Stimulated activated CD4-positive, alpha-beta T cell treated with anti-CD3 and anti-CD28 coated beads, Interleukin-1b, Interleukin-23, amount 100 ng/mL, for 24 hours (primary cell): ENCODE data around the gene LMAN2.
"Not testable (repeated sequence)": the region's sequence is repeated elsewhere in the genome, so short reads cannot be mapped to it uniquely, and the experiment has no call there.

ENCODE experiments used
- DNase-seq, 4 experiments: peaks; one replicate each; pipeline ENCODE4 v3.0.0-alpha.2; 2020; ENCODE audit warnings: low read depth in 4 of 4, low spot score in 1 of 4

Gene LMAN2

DNA sequence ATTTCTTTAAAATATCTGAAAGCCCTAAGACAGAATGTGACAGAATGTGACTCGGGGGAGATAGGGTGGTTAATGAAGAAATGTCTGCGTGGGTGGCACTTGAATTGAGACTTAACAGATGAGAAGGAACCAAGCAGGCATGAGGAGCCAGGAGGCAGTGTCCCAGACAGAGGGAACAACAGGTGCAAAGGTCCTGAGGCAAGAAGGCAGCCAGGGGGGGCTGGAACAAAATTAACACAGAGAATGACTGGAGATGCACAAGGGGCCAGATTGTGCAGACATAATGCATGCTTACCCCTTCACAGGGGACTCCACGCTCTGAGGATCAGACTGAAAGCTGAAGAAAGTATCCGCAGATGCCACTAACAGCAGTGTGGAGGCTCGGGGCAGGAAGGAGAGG lies 1.7 kb downstream of the LMAN2 start:
- DNase-seq = no peak

DNA sequence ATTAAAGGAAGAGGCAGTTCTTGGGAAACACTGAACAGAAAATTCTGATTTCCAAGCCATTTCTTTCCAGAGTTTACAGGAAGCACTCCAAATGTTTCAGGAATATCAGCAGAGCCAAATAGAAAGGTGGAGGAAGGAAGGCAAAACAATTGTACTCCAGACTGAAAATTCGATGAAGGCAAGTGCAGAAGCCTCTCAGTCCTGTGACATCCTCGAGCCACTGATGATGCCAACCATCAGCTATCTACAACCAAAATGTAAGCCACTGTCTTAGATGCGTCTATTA lies 2.2 kb downstream of the LMAN2 start:
- DNase-seq = no peak

DNA sequence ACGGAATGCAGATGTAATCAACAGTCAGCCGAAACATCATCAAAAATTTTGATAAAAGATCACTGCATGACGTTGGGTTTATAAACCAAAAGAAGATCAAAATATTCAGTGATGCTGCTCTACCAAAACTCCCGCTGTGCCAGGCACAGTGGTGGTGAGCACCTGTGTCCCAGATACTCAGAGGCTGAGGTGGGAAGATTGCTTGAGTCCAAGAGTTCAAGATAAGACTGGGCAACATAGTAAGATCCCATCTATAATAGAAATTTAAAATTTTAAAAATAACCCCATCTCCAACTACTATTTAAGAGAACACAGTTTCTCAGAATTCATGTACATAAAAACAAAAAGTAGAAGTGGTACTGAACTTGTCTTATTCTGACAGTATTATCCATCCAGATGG lies 3.8 kb downstream of the LMAN2 start:
- no peak for DNase-seq

DNA sequence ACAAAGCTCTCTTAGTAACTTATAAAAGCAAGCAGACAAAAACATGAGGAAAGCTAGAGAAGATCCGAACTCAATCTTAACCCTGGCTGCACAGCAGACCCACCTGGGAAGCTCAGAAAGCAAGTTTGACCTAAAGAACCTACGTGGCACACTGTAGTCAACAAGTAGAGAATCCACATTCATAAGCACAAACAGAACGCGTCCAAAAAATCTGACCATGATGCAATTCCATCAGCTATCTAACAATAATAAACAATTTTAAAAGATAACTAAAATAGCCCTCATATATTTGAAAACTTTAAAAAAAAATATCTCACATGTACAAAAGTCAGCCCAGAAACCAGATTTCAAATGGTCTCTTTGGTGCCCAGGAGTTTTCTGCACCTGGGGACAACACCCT lies 4.6 kb downstream of the LMAN2 start:
- DNase-seq = no peak

DNA sequence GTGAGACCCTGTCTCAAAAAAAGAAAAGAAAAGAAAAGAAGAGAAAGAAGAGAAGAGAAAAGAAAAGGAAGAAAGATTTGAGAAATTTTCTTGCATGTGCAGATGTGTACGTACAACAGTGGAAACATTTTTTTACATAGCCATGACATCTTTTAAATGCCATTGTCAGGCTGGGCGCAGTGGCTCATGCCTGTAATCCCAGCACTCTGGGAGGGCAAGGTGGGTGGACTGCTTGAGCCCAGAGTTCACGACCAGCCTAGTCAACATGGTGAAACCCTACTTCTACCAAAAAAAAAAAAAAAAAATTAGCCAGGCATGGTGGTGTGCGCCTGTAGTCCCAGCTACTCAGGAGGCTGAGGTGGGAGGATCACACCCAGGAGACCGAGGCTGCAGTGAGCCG lies 6.6 kb downstream of the LMAN2 start:
- no peak for DNase-seq

DNA sequence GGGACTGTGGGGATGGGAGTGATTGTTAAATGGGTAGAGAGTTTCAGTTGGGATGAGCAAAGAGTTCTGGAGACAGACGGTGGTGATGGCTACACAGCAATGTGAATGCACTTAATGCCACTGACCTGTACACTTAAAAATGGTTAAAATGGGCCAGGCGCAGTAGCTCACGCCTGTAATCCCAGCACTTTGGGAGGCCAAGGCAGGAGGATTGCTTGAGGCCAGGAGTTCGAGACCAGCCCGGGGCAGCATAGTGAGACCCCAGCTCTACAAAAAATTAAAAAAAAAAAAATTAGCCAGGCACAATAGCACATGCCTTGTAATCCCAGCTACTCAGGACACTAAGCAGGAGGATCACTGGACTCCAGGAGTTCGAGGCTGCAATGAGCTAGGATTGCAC lies 7.7 kb downstream of the LMAN2 start:
- DNase-seq = no peak

DNA sequence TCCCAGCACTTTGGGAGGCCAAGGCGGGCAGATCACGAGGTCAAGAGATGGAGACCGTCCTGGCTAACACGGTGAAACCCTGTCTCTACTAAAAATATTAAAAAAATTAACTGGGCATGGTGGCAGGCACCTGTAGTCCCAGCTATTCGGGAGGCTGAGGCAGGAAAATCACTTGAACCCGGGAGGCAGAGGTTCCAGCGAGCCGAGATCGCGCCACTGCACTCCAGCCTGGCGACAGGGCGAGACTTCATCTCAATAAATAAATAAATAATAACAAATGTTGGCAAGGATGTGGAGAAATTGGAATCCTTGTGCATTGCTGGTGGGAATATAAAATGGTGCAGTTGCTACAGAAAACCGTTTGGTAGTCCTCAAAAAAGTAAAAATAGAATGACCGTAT lies 8.5 kb downstream of the LMAN2 start:
- not testable (repeated sequence) for DNase-seq

DNA sequence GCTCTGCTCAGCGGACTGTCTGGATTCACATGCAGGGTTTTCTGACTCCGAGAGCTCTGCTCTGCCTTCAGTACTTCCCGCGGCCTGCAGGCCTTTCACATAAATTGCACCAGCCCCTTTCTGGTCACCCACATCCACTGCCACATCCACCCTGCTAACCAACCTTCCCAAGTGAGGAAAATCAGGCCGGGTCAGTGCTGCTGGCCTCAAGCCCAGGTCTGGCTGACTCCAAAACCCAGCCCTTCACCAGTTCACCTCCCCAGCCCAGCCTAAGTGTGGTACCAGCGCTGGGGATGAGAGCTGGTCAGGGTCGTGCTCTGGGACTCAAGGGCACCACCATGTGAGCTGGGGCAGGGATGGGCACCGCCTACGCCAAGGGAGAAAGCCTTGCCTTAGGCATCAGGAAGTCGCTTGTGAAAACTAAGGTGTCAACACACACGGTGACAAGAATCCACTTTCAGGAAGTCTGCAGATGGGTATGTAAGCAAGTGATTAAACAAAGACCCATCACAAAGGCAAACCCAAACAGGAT lies 12.3 kb downstream of the LMAN2 start:
- no peak for DNase-seq

DNA sequence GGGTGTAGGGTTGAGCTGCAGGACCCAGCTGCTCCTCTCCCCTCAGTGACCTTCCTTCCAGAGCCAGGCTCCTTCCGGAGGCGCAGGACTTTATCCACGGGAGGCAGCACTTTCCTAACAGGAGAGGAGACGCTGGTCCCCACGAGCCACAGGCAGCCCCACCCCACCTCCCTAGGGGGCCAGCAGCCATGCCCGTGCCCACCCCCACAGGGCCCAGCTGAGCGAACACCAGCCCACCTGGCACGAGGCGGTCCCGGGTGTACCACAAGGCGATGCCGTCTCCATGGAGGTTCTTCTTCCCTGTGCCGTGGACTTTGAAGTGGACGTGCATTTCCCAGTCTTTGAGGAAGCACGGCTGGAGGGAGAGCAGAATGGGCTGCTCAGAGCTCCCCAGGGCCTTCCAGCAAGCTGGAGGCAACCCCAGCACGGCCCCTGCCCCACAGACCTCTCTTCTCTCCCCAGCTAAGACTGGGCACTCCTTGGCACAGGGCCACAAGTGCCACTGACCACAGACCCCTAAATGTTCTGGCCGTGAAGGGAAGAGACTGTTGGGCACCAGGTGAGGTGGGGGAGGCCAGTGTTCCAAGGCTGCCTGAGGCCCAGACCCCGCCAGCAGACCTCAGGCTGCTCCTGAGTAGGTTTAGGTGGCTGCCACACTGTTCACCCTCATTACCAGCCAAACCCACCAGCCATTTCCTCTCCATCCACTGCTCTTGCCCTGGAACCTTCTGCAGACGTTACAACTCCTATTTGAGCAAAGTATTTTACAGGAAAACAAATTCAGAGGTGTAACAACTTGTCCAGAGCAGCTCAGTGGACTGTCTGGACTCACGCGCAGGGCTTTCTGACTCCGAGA lies 13.0 kb downstream of the LMAN2 start:
- no peak for DNase-seq

DNA sequence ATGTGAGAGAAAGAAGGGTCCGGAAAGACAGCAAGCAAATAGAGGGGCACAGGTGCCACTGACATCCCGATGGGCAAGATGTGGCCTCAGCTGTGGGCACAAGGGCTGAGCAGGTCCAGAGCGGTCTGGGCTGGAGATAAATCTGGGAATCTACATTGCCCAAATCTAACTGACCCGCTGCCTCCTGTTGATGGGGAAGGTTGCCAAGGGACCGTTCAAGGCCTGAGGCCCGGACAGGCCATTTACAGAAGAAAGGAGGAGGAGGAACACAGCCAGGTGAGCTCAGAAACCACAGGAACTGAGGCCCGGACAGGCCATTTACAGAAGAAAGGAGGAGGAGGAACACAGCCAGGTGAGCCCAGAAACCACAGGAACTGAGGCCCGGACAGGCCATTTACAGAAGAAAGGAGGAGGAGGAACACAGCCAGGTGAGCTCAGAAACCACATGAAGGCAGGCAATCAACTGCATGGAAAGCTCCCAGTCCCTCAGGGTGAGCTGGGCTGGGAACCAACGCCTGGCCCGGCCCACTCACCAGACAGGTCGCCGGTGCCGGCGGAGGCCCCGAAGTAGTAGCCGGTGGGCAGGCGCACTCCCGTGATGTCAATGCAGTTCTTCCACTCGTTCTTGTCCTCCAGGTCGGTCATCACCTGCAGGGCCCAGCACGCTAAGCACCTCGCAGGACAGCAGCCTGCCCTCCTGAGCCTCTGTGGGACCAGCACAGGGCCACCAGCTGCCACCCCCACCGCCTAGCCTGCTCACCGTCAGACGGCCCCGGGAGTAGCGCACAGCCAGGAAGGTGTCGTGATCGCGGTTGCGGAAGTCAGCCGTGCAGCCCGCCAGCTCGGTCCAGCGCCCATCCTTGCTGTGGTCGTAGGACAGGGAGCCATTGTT lies 14.6 kb downstream of the LMAN2 start:
- DNase-seq = no peak

DNA sequence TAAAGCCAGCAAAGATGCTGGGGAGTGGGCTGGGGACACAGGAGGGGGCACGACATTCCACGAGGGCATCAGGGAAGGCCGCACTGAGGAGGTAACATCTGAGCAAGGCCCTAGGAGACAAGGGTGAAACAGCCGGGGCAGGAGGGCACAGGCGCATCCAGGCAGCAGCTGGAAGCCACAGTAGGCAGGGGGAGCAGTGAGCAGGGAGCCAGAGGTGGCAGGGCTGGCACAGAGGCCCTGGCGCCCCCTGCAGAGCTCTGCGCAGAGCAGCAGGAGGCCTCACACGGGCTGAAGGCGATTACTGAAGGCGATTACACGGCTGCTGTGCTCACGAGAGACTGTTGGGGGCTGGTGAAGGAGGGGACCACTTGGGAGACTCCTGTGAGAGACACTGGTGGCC lies 15.4 kb downstream of the LMAN2 start:
- DNase-seq = no peak

DNA sequence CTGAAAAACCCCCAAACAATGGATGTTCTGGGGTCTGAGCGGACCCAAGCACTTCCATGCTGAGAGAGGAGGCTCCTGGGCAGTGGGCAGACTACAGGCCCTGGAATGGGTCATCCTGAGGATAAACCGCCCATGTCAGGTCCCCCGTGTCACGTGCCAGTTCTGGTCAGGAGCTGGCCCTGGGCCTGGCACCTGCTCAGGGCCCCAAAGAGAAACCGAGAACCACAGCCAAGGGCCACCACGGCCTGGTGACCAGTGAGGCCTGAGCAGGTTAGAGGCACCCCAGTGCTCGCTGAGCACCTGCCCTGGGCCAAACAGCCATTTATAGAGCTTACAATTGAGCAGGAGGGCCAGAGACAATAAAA lies 15.8 kb downstream of the LMAN2 start:
- DNase-seq = no peak

DNA sequence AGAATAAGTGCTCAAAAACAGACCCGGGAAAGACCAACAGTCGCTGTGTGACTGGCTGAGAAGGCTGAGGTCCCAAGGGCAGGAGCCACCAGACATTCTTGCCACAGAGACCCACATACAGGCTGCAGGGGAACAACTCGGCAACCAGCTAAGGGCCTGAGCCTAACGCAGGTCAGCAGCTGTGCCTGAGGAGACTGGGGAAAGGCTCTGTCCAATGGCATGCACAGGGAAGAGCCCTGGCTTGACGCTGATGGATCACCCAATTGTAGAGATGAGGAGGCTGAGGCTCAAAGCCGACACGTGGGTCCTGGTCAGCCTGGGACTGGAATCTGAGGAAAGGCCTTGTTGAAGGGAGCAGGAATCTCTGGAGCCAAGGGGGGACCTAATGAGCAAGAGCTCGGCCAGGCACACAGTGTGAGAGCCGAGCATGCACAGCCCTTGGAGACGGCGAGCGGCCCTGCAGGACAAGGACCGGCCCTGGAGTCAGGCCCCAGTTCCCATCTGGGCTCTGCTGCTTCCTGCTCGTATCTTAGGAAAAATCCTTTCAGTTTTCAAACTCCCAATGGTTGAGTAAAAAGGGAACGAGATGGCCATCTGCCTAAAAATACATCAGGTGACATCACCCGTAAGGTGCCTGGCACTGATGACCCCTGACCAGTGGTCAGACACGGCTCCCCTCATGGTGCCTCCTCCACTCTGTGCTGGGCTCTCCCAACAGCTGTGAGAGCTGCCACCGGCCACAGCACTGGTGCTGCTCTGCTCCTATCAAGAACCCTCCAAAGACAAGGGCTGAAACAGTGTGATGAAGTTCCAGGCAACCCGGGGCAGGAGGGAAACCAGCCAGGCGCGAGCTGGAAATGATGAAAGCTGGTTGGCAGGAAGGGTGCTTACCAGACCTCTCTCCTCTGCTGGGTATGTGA lies 16.4 kb downstream of the LMAN2 start:
- DNase-seq = no peak

DNA sequence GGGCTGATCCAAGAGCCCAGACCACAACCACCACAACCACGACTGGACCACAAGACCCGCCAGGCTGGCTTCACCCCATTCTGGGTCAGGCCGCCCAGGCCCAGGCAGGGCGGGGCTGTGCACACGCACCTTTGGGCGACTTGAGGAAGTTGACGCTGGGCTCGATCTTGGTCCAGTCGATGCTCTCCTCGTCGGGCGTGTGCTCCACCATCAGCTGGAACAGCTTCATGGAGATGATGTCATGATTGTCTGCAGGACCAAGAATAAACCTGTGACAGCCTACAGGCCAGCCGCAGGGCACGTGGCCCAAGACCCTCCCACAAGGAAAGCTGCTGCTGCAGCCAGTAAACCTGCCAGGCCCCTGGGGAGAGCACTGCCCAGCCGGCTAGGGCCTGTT lies 17.3 kb downstream of the LMAN2 start:
- DNase-seq = no peak

DNA sequence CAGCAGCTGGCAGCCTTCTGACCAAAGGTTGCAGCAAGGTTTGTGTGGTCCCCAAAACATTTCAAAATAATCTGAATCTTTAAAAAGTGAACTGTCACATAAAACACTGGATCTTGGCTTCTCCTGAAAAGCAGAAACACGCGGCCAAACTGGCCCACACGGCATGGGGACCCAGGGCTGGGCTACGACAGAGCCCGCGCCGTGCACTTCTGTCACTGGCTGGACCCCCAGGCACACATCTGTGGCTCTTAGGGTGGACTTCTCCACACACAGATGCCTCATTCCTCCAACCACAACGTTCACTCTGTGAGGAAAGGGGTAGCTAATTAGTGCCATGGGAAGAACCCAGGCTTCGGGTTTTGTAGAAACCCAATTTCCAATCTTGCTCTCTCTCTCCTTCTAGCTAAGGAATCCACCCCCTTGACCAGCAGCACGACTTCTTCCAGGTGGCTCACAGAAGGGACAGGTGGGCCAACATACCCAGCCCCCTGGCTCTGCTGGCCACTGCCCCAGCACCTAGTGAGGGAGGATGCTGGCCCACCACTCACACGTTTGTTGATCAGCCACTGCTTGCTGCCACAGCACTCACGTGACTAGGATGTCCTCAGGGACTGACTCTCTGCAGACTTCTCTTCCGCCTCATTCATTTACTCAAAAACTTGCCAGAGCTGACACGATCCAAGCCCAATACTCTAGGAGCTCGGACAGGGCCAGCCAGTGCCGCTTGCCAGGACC lies 17.9 kb downstream of the LMAN2 start:
- no peak for DNase-seq

DNA sequence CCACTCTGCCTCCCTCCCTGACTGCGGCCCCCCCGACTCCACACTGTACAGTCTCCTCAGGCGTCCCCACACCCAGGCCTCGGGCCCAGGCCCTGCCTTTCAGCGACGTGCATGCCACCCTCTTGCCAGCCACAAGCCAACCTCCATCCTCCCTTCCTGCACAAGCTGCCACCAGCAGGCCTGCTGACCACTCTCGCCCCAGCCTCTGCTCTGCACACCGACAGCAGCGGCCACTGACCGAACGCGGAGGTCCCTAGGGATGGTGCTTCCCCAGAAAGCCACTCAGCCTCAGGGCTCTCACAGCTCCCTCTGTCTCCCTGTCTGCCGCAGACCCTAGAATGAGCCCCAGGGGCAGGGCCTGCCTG lies 18.6 kb downstream of the LMAN2 start:
- no peak for DNase-seq

DNA sequence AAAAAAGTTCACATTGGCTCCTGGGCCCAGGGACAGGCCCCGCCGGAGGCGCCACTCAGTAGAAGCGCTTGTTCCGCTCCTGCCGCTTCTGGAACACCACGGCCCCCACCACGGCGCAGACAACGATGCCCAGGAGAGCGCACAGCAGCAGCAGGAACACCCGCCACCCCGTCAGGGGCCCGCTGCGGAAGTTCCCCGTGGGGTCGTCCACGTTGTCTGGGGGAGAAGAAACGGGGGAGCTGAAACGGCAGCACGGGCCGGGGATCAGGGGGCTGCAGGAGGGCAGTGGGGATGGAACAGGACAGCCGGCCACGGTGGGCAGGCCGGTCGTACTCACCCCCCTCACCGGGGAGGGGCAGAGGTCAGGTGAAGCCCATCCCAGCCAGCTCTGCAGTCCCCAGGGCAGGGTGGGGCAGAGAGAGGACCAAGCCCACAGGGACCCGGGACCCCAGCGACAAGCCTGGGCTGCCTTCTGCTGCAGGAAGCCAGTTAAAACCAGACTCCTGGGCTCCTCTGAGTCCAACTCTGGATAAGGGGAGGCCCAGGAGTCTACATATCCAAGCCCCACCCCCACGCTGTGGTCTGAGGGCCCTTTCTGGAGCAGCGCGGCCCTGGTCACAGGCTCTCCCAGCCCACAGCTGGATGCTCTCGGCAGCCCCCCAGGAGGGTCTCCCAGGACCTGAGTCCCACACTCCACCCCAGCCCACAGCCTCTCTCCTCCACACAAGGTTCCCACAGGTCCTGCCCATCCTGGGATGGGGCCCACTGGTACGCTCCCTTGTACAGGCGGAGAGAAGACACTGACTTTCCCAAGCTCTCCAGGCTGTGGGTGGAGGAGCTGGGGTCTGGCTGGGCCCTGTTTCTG lies 19.2 kb downstream of the LMAN2 start:
- DNase-seq = no peak

DNA sequence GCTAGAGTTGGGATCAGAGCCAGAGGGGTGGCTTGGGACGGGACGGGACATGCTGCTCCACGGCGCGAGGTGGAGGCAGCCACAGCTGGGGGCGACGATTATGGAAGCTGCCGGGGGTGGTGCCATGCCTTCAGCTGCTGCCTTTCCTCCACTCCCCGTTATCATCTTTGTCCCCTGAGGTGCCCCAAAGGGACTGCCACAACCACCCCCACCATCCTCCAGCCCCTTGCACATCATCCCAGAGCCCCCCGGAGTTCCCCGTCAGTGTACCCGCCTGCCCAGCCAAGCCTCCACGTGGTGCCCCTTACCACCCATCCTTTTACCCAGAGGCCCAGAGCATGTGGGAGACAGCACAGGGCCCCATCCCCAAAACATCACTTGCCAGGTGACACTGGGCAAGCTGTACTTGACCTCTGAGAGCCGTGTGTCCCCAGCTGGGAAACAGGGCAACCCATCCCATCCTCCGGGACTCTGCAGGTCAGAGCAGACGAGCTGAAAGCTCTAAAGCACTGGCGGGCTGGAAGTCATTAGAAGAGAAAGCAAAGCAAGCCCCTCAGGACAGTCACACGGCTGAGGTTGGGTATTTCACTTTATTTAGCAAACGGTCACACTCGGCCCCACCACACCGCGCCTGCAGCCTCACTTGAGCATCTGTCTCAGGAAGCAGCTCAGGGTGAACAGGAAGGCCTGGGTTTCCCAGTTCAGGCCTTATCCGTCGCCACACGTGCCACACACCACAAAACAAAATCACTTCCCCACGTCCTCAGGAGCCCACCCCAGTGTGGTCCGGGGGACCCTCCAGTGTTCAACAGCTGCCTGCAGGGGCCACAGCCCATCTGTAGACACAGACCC lies 20.3 kb downstream of the LMAN2 start:
- DNase-seq = no peak

DNA sequence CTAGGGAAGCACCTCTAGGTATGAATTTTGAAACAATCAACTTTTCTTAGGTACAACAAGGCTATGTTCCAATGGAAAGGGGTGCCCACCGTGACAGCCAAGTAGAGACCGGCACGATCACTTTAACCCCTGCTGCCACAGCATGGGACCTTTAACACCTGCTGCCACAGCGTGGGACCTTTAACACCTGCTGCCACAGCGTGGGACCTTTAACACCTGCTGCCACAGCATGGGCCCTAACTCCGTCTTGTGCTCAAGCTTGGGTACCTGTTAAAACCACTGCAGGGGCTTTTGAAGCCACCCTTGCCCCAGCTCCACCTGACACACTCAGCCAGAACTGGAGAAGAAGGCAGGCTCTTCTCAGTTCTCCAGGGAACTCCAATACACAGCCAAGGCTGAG lies 21.6 kb downstream of the LMAN2 start:
- DNase-seq = no peak
